Endodermal cell (in vitro differentiated cells): ENCODE results near the gene CCDC27. TPM values are rescaled to one million over a fixed set of nuclear protein-coding genes. Genes with fewer than 3 reads are reported as not detected.
A peak's percentile ranks its signal among the peaks of the same experiment; 100 is the strongest.

ENCODE experiments used
- DNase-seq: peaks from one replicate; pipeline ENCODE4 v3.0.0-alpha.2; 2017
- H3K27ac ChIP-seq: 2 replicates; pipeline ENCODE4 v1.5.1; 2013; ENCODE audit warnings: mild to moderate bottlenecking, low read depth, low read length, moderate library complexity
- H3K27me3 ChIP-seq: 2 replicates; pipeline ENCODE4 v1.6.1; 2013; ENCODE audit warnings: mild to moderate bottlenecking, low read length, moderate library complexity; ENCODE audit not compliant: insufficient read depth, control insufficient read depth, poor library complexity, severe bottlenecking
- H3K36me3 ChIP-seq: 2 replicates; pipeline ENCODE4 v1.7.0; 2013; ENCODE audit warnings: mild to moderate bottlenecking, low read length, moderate library complexity; ENCODE audit not compliant: control insufficient read depth, insufficient read depth
- H3K4me1 ChIP-seq: one replicate; pipeline ENCODE4 v1.7.0; 2013; ENCODE audit warnings: low read length; ENCODE audit not compliant: control insufficient read depth, insufficient read depth
- H3K4me3 ChIP-seq: 2 replicates; pipeline ENCODE4 v1.5.1; 2013; ENCODE audit warnings: mild to moderate bottlenecking, low read length, moderate library complexity
- H3K9ac ChIP-seq: 2 replicates; pipeline ENCODE4 v1.6.1; 2013; ENCODE audit warnings: mild to moderate bottlenecking, low read length, moderate library complexity; ENCODE audit not compliant: poor library complexity, severe bottlenecking; ENCODE audit errors: extremely low read depth
- H3K9me3 ChIP-seq: 2 replicates; pipeline ENCODE4 v1.6.1; 2013; ENCODE audit warnings: mild to moderate bottlenecking, low read length, moderate library complexity; ENCODE audit not compliant: control insufficient read depth
- H3K27ac Mint-ChIP-seq: 2 replicates; pipeline ENCODE4 v1.8.0; 2020; ENCODE audit warnings: mixed read lengths
- H3K27me3 Mint-ChIP-seq: 2 replicates; pipeline ENCODE4 v1.8.0; 2021; ENCODE audit warnings: mild to moderate bottlenecking, mixed read lengths; ENCODE audit not compliant: insufficient read depth
- H3K36me3 Mint-ChIP-seq: 2 replicates; pipeline ENCODE4 v1.8.0; 2020; ENCODE audit warnings: low read depth, mixed read lengths
- H3K4me1 Mint-ChIP-seq: 2 replicates; pipeline ENCODE4 v1.8.0; 2020; ENCODE audit warnings: mixed read lengths
- H3K4me3 Mint-ChIP-seq: 2 replicates; pipeline ENCODE4 v1.8.0; 2020; ENCODE audit warnings: mild to moderate bottlenecking, moderate library complexity, mixed read lengths
- H3K9me3 Mint-ChIP-seq: 2 replicates; pipeline ENCODE4 v1.8.0; 2020; ENCODE audit warnings: mild to moderate bottlenecking, mixed read lengths
- CTCF ChIP-seq: fragments of 200-600 bp; sonication (generic); conservative IDR thresholded peaks from 2 replicates; pipeline ENCODE4 v1.5.0; 2021; ENCODE audit warnings: antibody characterized with exemption, mild to moderate bottlenecking
- WGBS, 2 experiments: methylation state at CpG; one replicate each; pipeline versions ENCODE4 v1.1.5 to v1.1.7; 2013; ENCODE audit warnings: missing lambda C conversion rate in 2 of 2, mixed read lengths in 1 of 2; ENCODE audit not compliant: insufficient coverage in 1 of 2, insufficient read length in 1 of 2; 5-methylcytosine and 5-hydroxymethylcytosine counted together
- total RNA-seq, 2 donors: library from RNA; stranded (reverse); fragmentation: NEBNext Ultra II Directional in 1 of 2; extraction: Animal tissue kit (Norgen Biotek cat#: 25700) in 1 of 2; gene quantifications; 2 replicates in 1 of 2; 3 replicates in 1 of 2; pipeline ENCODE4 v1.2.1, GENCODE V29; 2021

CCDC27 gene
- total RNA-seq, 2 donors from 2014 or later: not detected

DNA sequence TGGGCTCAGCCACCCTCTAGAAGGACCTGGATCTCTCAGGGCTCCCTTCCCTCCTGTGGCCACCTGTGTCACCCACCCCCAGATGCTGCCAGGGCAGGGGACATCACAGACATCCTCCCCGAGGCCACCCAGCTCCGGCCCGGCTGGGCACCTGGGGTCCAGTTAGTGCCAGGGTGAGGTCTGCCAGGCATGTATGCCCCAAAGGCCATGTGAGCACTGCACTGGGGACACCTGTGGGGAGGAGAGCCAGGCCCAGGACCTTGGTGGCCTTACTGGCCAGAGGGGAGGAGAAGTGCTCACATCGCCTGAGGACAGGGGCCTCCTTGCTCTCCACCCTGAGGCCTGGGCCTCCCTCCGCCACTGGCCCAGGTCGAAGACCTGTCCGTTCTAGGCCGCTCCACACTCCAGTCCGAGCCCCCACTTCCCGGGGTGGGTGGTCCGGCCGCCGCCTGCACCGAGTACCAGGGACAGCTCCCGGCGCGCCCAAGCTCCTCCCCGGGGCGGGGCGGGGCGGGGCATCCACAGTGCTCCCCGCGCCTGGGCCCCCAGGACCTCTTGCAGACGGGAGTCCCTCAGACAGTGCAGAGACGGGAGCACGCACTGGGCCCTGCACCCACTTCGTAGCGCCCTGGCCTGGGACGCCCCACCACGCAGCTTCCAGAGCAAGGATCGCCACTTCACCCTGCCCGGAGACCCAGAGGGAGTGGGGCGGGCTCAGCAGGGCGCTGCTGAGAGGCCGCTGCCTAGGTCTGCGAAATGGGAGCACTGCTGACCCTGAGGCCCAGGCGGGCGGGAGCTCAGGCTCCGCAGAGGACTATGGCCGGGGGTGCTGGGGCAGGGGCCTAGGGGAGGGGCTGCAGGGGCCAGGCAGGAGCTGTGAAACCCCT is 34.3 kb upstream of the CCDC27 start:
- H3K4me1 Mint-ChIP-seq: no peaks in the 10 kb centered on the region
- no peak overlapping the region for H3K9ac ChIP-seq
- no peaks in the 10 kb centered on the region for H3K36me3 Mint-ChIP-seq
- DNase-seq: peak; percentile 92
- no peak overlapping the region for H3K27ac ChIP-seq
- H3K27ac Mint-ChIP-seq: no peak overlapping the region
- H3K4me1 ChIP-seq: no peaks in the 10 kb centered on the region
- WGBS, 2 experiments: 30 to 37% methylated on average over 9 to 40 of the region's 40 CpGs
- H3K36me3 ChIP-seq: no peaks in the 10 kb centered on the region
- no peak for TF ChIP-seq CTCF
- H3K9me3 Mint-ChIP-seq: no peaks in the 10 kb centered on the region
- no peak overlapping the region for H3K4me3 Mint-ChIP-seq
- no peak overlapping the region for H3K4me3 ChIP-seq
- H3K9me3 ChIP-seq: no peaks in the 10 kb centered on the region
- no peaks in the 10 kb centered on the region for H3K27me3 ChIP-seq
- H3K27me3 Mint-ChIP-seq: peaks cover 4% of the 10 kb centered on the region

- Mint-ChIP-seq H3K9me3 (no peaks in the 10 kb centered on the region), H3K4me3 (no peak overlapping the region), H3K36me3 (no peaks in the 10 kb centered on the region), H3K4me1 (no peaks in the 10 kb centered on the region), H3K27me3 (peaks cover 4% of the 10 kb centered on the region), H3K27ac (no peak overlapping the region)
- DNase-seq: no peak
- Histone ChIP-seq H3K9ac (no peak overlapping the region), H3K4me1 (no peaks in the 10 kb centered on the region), H3K9me3 (no peaks in the 10 kb centered on the region), H3K27me3 (no peaks in the 10 kb centered on the region), H3K36me3 (no peaks in the 10 kb centered on the region), H3K4me3 (no peak overlapping the region), H3K27ac (no peak overlapping the region)
- WGBS, 2 experiments: 73 to 83% methylated on average over 6 to 14 of the region's 14 CpGs
- no peak for TF ChIP-seq CTCF
These were observed 33.5 kb upstream of the CCDC27 start for GRCh38 chr1:3718764-3719163.

- no peak overlapping the region for H3K4me3 ChIP-seq
- H3K36me3 Mint-ChIP-seq: no peaks in the 10 kb centered on the region
- no peak for DNase-seq
These were observed 30.2 kb upstream of the CCDC27 start for GRCh38 chr1:3721955-3722465.

More at GRCh38 chr1:3721955-3722465, 30.2 kb upstream of the CCDC27 start:
- no peak for TF ChIP-seq CTCF
- WGBS, 2 experiments: 79 to 81% methylated on average over 16 to 20 of the region's 20 CpGs
- Mint-ChIP-seq H3K4me3 (no peak overlapping the region), H3K4me1 (no peaks in the 10 kb centered on the region), H3K27ac (no peak overlapping the region), H3K27me3 (peaks cover 4% of the 10 kb centered on the region), H3K9me3 (no peaks in the 10 kb centered on the region)
- Histone ChIP-seq H3K27me3 (no peaks in the 10 kb centered on the region), H3K4me1 (no peaks in the 10 kb centered on the region), H3K27ac (no peak overlapping the region), H3K9me3 (no peaks in the 10 kb centered on the region), H3K36me3 (no peaks in the 10 kb centered on the region), H3K9ac (no peak overlapping the region)
